Stimulated activated effector memory CD8-positive, alpha-beta T cell treated with anti-CD3 and anti-CD28 coated beads, Interleukin-12 subunit alpha, Interleukin-12 subunit beta, amount 100 ng/mL, for 72 hours (primary cell): ENCODE data around the gene KY.

Source experiments
- ATAC-seq: fragments of 150-1000 bp; cut with Tn5 transposase; 2 replicates; pipeline ENCODE4 v1.10.0; 2021
- DNase-seq, 2 donors: peaks; one replicate each; pipeline ENCODE4 v3.0.0; 2021 to 2022; ENCODE audit warnings: low spot score in 2 of 2
- H3K27ac Mint-ChIP-seq: one replicate; pipeline ENCODE4 v1.8.0; 2022; ENCODE audit warnings: mild to moderate bottlenecking, mixed read lengths
- H3K36me3 Mint-ChIP-seq: one replicate; pipeline ENCODE4 v1.8.0; 2022; ENCODE audit warnings: mild to moderate bottlenecking, mixed read lengths
- H3K4me1 Mint-ChIP-seq: one replicate; pipeline ENCODE4 v1.8.0; 2022; ENCODE audit warnings: mixed read lengths
- H3K4me3 Mint-ChIP-seq: one replicate; pipeline ENCODE4 v1.8.0; 2022; ENCODE audit warnings: mild to moderate bottlenecking, mixed read lengths
- H3K9me3 Mint-ChIP-seq: one replicate; pipeline ENCODE4 v1.8.0; 2022; ENCODE audit warnings: mixed read lengths

The KY gene

GRCh38 chr3:134681522-134681900 lies 30.7 kb upstream of the KY start:
- H3K36me3 Mint-ChIP-seq, result no peaks in the 10 kb centered on the region
- ATAC-seq (no peak), DNase-seq (no peak)
- H3K27ac Mint-ChIP-seq, result no peak overlapping the region
- H3K4me1 Mint-ChIP-seq, result no peaks in the 10 kb centered on the region
- H3K4me3 Mint-ChIP-seq, result no peak overlapping the region
- H3K9me3 Mint-ChIP-seq, result peaks cover 14% of the 10 kb centered on the region

DNA sequence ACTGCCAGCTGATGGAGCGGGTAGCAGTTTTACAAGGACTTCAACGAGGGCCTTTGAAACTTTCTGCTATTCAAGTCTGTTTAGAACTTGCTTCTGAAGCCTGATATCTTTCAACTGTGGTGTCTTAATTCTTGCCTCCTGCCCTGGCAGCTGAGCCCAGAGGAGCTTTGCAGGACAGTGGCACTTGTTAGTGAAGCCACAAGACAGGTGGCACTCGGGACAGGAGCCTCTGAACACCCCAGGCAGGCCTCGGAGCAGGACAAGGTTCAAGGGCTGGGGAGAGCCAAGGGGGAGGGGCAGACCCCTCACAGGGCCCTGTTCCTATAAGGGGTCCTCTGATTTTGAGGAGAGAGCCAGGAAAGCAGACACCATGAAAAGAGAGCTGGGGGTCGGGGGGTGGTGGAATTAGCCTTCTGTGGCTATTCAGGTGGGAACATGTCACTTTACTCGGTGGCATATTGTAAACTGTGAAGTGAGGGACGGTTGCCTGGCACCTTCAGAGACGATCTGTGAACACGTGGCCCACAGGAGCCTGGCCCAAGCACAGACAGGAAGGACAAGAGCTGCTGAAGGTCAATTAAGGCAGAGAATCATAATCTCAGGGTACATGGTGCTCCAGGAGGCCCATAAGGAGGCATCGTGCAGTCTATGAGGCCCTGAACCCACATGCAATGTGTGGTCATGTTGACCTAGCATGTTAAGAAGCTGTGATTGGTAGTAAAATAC lies 30.1 kb upstream of the KY start:
- ATAC-seq (no peak), DNase-seq (no peak)
- H3K4me3 Mint-ChIP-seq, result no peak overlapping the region
- H3K36me3 Mint-ChIP-seq, result no peaks in the 10 kb centered on the region
- H3K9me3 Mint-ChIP-seq, result peaks cover 19% of the 10 kb centered on the region
- no peak overlapping the region for H3K27ac Mint-ChIP-seq
- no peaks in the 10 kb centered on the region for H3K4me1 Mint-ChIP-seq

- no peak overlapping the region for H3K4me3 Mint-ChIP-seq
- no peaks in the 10 kb centered on the region for H3K36me3 Mint-ChIP-seq
- H3K4me1 Mint-ChIP-seq, result no peaks in the 10 kb centered on the region
- ATAC-seq (no peak), DNase-seq (no peak)
- H3K27ac Mint-ChIP-seq, result no peak overlapping the region
- peaks cover 36% of the 10 kb centered on the region for H3K9me3 Mint-ChIP-seq
Observed at GRCh38 chr3:134677987-134678308, 27.1 kb upstream of the KY start.

- Mint-ChIP-seq H3K9me3 (peaks cover 40% of the 10 kb centered on the region), H3K4me1 (no peaks in the 10 kb centered on the region), H3K4me3 (no peak overlapping the region), H3K36me3 (no peaks in the 10 kb centered on the region), H3K27ac (no peak overlapping the region)
- no peak for DNase-seq
- no peak for ATAC-seq
Observed at GRCh38 chr3:134677196-134677986, 26.6 kb upstream of the KY start.

DNA sequence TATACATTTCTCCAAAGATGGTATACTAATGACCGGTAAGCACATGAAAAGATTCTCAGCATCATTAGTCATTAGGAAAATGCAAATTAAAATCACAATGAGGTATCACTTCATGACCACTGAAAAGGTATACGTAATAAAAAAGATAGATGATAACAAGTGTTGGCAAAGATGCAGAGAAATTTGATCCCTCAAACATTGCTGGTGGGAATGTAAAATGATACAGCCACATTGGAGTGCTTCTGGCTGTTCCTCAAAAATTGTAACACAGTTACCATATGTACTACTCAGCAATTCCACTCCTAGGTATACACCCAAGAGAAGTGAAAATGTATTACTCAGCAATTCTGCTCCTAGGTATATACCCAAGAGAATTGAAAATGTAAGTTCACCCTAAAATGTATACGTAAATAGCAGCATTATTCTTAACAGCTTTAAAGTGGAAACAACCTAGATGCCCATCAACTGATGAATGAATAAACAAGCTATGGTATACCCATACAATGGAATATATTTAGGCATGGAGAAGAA lies 25.0 kb upstream of the KY start:
- Mint-ChIP-seq H3K4me3 (no peak overlapping the region), H3K4me1 (no peaks in the 10 kb centered on the region), H3K27ac (no peak overlapping the region), H3K9me3 (peaks cover 40% of the 10 kb centered on the region), H3K36me3 (no peaks in the 10 kb centered on the region)
- no peak for ATAC-seq
- DNase-seq, result no peak

DNA sequence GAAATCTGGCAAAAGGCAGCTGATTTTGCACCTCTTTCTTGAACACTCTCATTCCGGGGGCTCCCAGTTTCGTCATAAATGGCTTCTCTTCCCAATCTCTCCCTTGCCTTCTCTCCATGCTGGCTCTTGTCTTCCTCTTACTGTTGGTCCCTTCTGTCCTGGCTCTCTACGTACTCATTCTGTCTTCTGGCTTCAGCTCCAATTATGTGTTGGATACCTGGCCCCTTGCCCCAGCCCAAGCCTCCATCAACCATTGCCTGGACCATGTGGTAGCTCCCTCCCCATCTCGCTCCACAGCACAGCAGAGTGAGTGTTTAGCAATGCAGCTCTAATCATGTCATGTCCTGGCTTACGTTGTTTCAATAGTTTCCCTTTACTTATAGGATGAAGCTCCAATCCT lies 21.7 kb upstream of the KY start:
- Mint-ChIP-seq H3K4me1 (no peaks in the 10 kb centered on the region), H3K27ac (no peak overlapping the region), H3K36me3 (no peaks in the 10 kb centered on the region), H3K9me3 (peaks cover 32% of the 10 kb centered on the region), H3K4me3 (no peak overlapping the region)
- no peak for ATAC-seq
- no peak for DNase-seq

DNA sequence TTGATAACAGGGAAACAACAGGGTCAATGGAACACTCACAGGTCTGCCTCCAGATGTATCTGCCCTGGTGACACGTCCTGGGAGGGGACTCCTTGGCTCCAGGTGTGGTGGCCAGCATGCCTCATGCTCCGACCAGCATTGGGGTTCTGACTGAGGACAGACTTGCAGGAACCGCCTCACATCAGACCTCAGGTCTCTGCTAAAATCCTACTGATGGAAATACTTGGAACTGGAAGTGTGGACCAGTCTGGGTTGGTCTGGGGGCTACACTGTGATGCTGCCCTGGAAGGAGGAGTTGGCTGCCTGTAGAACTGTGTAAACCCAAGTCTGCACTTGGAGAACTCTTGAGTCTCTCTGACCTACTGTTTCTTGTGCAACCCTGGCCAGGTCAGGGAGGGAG lies 17.1 kb upstream of the KY start:
- Mint-ChIP-seq H3K4me3 (no peak overlapping the region), H3K27ac (no peak overlapping the region), H3K36me3 (no peaks in the 10 kb centered on the region), H3K9me3 (peaks cover 5% of the 10 kb centered on the region), H3K4me1 (no peaks in the 10 kb centered on the region)
- DNase-seq, result no peak
- ATAC-seq, result no peak

DNA sequence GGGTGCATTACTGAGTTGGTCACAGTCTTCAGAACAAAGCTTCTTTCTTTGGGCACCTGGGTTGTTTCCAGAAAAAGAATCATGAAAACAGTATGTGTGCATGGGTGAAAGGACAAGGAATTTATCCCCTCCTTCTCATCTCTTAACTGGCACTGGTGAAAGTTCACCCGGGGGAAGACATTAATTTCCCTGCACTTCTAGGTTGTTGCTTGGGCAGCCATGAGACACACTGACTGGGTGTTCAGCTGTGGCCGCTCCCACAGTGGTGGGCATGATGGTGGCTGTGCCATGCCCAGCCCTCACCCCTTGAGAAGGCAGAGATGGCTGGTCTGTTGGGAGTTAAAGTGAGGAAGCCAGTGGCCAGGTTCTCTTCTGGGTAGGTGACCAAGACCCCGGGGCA lies 16.6 kb upstream of the KY start:
- H3K27ac Mint-ChIP-seq, result no peak overlapping the region
- H3K36me3 Mint-ChIP-seq, result no peaks in the 10 kb centered on the region
- DNase-seq, result no peak
- no peaks in the 10 kb centered on the region for H3K9me3 Mint-ChIP-seq
- H3K4me3 Mint-ChIP-seq, result no peak overlapping the region
- no peak for ATAC-seq
- H3K4me1 Mint-ChIP-seq, result no peaks in the 10 kb centered on the region

GRCh38 chr3:134666885-134667284 lies 16.1 kb upstream of the KY start:
- Mint-ChIP-seq H3K4me3 (no peak overlapping the region), H3K27ac (no peak overlapping the region), H3K4me1 (no peaks in the 10 kb centered on the region), H3K9me3 (no peaks in the 10 kb centered on the region), H3K36me3 (no peaks in the 10 kb centered on the region)
- ATAC-seq, result no peak
- no peak for DNase-seq

DNA sequence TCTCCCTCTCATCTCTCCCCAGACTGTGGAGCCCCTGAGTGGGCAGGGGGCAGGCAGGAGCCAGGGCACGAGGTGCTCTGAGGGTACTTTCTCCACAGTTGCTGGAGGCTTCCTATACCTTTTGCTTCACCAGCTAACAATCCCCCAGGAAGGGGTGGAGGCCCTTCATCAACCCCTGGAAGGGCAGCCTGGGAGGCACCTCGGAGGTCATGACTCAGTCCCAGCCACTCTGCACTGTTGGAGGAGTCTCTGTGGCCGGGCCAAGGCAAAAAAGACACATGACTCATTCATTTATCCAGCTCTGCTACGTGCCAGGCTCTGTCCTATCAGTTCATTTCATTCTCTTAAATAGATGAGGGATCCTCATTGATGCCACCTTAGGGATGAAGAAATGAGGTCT lies 15.6 kb upstream of the KY start:
- Mint-ChIP-seq H3K27ac (no peak overlapping the region), H3K36me3 (no peaks in the 10 kb centered on the region), H3K4me1 (no peaks in the 10 kb centered on the region), H3K4me3 (no peak overlapping the region), H3K9me3 (peaks cover under 1% of the 10 kb centered on the region)
- no peak for DNase-seq
- ATAC-seq, result no peak

GRCh38 chr3:134666052-134666451 lies 15.2 kb upstream of the KY start:
- DNase-seq (no peak), ATAC-seq (no peak)
- no peak overlapping the region for H3K4me3 Mint-ChIP-seq
- H3K36me3 Mint-ChIP-seq, result no peaks in the 10 kb centered on the region
- no peak overlapping the region for H3K27ac Mint-ChIP-seq
- H3K4me1 Mint-ChIP-seq, result no peaks in the 10 kb centered on the region
- H3K9me3 Mint-ChIP-seq, result peaks cover 4% of the 10 kb centered on the region

- Mint-ChIP-seq H3K4me1 (no peaks in the 10 kb centered on the region), H3K36me3 (no peaks in the 10 kb centered on the region), H3K27ac (no peak overlapping the region), H3K4me3 (no peak overlapping the region), H3K9me3 (peaks cover 4% of the 10 kb centered on the region)
- ATAC-seq (no peak), DNase-seq (no peak)
Observed at GRCh38 chr3:134665243-134665642, 14.4 kb upstream of the KY start.

DNA sequence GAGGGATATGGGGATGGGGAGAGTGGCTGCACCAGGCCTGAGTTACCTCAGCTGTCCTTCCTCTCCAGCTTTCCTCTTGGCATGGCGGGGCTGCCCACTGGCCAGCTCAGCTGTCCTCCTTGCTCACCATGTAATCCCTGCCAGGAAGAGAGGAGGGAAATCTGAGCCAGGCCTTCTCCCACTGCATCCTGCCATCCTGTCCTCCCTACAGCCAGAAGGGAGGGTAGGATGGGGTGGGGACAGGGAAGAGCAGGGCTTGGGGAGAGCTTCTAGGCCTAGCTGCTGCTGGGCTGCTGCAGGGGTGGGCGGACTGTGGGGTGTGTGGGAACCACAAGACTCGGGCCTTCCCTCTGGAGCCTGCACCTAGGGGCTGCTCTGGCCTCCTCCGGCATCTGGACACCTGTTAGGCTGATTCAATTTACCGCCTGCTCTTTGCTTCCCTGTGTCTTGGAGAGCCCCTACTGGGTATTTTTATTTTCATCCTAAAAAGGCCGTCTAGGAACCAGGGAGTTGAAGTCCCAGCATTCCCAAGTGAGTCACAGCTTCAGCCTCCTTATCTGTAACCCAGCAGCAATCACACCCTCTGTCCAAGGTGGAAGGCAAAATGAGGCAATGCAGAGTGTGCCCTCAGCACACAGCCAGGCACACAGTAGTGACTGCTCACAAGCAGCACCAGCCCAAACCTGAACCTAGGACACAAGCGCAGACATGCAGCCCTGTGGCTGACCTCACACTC lies 13.1 kb upstream of the KY start:
- Mint-ChIP-seq H3K27ac (no peak overlapping the region), H3K4me1 (no peaks in the 10 kb centered on the region), H3K36me3 (no peaks in the 10 kb centered on the region), H3K4me3 (no peak overlapping the region), H3K9me3 (peaks cover 4% of the 10 kb centered on the region)
- ATAC-seq, result no peak
- DNase-seq, result no peak

- H3K36me3 Mint-ChIP-seq, result no peaks in the 10 kb centered on the region
- no peak overlapping the region for H3K4me3 Mint-ChIP-seq
- peaks cover 4% of the 10 kb centered on the region for H3K9me3 Mint-ChIP-seq
- peaks cover 6% of the 10 kb centered on the region for H3K4me1 Mint-ChIP-seq
- DNase-seq, result no peak
- H3K27ac Mint-ChIP-seq, result no peak overlapping the region
- ATAC-seq, result no peak
Observed at GRCh38 chr3:134660046-134660441, 9.2 kb upstream of the KY start.

- Mint-ChIP-seq H3K4me1 (peaks cover 6% of the 10 kb centered on the region), H3K27ac (no peak overlapping the region), H3K9me3 (peaks cover 4% of the 10 kb centered on the region), H3K36me3 (no peaks in the 10 kb centered on the region), H3K4me3 (no peak overlapping the region)
- ATAC-seq, result no peak
- DNase-seq, result no peak
Observed at GRCh38 chr3:134659391-134660045, 8.7 kb upstream of the KY start.
